ENCODE data around the gene RNFT2.

Gene RNFT2

DNA sequence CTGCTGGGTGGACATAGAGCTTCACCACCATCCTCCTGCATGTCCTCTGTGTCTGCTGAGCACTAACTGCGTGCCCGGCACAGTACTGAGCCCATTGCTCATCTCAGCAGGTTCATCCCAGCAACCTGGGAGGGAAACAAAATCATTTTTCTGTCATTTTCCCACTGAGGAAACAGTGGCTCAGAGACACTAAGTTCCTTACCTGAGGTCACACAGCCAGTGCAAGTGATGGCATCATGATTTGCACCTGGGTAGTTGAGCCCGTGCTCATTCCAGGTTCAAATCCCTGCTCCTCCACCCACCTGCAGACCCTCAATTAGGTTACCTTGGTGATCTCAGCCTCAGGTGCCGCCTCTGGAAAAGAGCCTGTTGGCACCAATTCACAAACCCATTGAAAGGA is 23.4 kb downstream of the RNFT2 start:
- TF ChIP-seq, protein P1, sequence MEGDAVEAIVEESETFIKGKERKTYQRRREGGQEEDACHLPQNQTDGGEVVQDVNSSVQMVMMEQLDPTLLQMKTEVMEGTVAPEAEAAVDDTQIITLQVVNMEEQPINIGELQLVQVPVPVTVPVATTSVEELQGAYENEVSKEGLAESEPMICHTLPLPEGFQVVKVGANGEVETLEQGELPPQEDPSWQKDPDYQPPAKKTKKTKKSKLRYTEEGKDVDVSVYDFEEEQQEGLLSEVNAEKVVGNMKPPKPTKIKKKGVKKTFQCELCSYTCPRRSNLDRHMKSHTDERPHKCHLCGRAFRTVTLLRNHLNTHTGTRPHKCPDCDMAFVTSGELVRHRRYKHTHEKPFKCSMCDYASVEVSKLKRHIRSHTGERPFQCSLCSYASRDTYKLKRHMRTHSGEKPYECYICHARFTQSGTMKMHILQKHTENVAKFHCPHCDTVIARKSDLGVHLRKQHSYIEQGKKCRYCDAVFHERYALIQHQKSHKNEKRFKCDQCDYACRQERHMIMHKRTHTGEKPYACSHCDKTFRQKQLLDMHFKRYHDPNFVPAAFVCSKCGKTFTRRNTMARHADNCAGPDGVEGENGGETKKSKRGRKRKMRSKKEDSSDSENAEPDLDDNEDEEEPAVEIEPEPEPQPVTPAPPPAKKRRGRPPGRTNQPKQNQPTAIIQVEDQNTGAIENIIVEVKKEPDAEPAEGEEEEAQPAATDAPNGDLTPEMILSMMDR (conservative IDR thresholded peaks at IDR 0.05; ENCODE audit: low read length) = no peak
- no peak overlapping the region for H3K4me3 ChIP-seq (ENCODE audit: low read length)
- DNase-seq (ENCODE audit: low read depth) = no peak

DNA sequence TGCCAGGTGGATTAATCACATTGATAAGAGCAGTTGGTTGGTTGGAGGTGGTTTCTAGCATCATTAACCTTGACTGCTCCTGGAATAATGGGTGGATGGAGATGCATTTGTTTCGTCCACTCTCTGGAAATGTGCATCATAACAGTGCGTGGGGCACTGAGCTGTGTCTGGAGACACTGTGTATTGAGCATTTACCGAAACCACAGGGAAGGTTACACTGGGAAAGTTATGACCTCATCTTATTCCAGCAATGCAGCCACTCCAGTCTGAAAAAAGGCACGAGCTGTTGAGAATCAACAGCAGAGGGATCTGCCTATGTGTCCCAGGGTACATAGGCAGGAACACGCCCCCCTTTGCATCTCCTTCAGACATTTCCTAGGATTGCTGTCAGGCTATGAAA is 27.2 kb downstream of the RNFT2 start:
- DNase-seq (ENCODE audit: low read depth) = no peak
- TF ChIP-seq, protein P1 (conservative IDR thresholded peaks at IDR 0.05; ENCODE audit: low read length) = no peak
- no peak overlapping the region for H3K4me3 ChIP-seq (ENCODE audit: low read length)

DNA sequence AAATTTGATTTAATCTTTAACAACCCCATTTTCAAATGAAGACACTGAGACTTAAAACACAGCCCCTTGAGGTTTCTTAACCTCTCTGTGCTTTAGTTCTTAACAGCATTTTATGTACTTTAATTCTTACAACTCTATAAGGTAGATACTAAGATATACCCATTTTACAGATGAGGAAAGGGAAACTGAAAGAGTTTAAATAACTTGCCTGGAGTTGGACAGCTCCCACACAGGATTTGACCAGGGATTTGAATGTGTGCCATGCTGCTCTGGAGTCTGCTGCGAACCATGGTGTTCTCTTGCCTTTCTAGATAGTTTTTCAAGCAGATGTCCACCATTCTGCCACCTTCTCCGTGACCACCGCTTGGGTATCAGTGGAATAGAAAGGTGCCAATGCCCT is 28.2 kb downstream of the RNFT2 start:
- H3K4me3 ChIP-seq (ENCODE audit: low read length) = no peak overlapping the region
- TF ChIP-seq, protein P1 (conservative IDR thresholded peaks at IDR 0.05; ENCODE audit: low read length) = no peak
- DNase-seq (ENCODE audit: low read depth) = no peak

DNA sequence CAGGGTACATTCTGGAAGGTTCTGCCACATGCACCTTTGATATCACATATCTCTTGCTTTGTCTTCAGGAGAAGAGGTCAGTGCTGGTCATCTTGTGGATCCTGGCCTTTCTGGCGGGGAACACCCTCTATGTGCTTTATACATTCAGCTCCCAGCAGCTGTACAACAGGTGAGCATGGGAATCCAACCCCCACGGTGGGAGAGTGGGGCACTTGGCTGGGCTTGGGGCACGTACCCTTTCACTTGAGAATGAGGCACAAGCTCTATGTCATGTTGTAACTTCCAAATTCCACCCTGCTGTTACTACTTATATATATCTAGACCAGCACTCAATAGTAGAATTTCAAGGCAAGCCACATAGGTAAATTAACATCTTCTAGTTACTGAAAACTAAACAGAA is 28.6 kb downstream of the RNFT2 start:
- TF ChIP-seq, protein P1 (conservative IDR thresholded peaks at IDR 0.05; ENCODE audit: low read length) = no peak
- no peak overlapping the region for H3K4me3 ChIP-seq (ENCODE audit: low read length)
- DNase-seq (ENCODE audit: low read depth) = no peak

DNA sequence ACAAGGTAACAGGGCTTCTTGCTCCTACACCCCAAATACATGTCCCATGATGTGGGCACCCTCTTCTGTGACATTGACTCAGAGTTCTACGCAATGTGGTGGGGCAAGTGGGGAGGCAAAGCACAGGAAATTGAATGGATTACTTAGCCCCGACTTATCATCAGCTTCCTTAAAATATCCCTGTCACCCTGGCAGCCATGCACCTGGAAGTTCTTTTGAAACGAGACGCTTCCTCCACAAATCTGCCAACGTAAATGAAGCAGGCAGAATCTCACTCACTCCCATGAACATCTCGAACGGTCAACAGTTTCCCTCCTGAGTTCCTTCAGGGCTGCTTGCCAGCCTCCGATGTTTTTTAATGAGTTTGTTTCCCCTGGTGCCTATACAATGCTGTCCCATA is 33.5 kb downstream of the RNFT2 start:
- TF ChIP-seq, protein P1 (conservative IDR thresholded peaks at IDR 0.05; ENCODE audit: low read length) = no peak
- DNase-seq (ENCODE audit: low read depth) = no peak
- no peak overlapping the region for H3K4me3 ChIP-seq (ENCODE audit: low read length)

DNA sequence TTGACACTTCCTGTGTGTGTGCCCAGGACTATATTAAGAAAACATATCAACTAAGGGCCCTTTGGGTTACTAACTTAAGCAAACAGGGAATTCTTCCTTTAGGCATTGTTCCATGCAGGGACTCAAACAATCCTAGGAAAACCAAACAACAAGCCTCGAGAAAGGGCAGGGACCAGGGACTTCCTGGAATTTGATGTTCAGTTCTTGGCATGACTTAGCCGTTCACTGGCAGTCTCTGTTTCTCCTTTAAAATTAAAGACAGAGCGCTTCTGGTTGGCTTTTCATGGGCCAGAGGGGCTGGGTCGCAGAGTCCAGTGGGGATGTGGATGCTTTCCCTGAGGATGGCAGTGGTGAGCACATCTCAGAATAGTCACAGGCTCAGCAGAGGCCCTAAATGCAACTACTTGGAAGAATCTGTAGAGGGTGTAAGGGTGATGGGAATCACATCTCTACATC is 35.2 kb downstream of the RNFT2 start:
- no peak overlapping the region for H3K4me3 ChIP-seq (ENCODE audit: low read length)
- peak; percentile 24 for DNase-seq (ENCODE audit: low read depth)
- TF ChIP-seq, protein P1 (conservative IDR thresholded peaks at IDR 0.05; ENCODE audit: low read length) = no peak; the same call in 1 of the 2 replicates

DNA sequence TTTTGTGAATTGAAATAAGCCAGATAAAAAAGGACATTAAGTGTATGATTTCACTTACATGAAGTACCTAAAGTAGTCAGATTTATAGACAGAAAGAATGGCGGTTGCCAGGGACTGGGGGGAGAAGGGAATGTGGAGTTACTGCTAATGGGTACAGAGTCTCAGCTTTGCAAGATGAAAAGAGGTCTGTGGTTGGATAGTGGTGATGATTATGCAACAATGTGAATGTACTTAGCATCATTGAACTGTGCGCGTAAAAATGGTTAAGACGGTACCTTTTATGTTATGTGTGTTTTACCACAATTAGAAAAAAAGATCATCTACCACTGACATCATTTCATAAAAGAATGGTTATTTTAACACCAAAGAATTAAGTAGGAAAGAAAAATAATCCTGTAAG is 35.9 kb downstream of the RNFT2 start:
- TF ChIP-seq, protein P1 (conservative IDR thresholded peaks at IDR 0.05; ENCODE audit: low read length) = no peak
- no peak overlapping the region for H3K4me3 ChIP-seq (ENCODE audit: low read length)
- no peak for DNase-seq (ENCODE audit: low read depth)
